Endothelial cell of umbilical vein (primary cell): ENCODE measurements around the gene TOR1A.

ENCODE experiments used
- CTCF ChIP-seq, 2 donors: IDR thresholded peaks; 1 replicate in 1 of 2; 2 replicates in 1 of 2; pipeline ENCODE4 v1.5.1; 2011; ENCODE audit warnings: low read length in 2 of 2, mild to moderate bottlenecking in 2 of 2, moderate library complexity in 2 of 2, control low read depth in 1 of 2, inconsistent platforms in 1 of 2, low read depth in 1 of 2; ENCODE audit not compliant: insufficient read depth in 1 of 2; ENCODE audit errors: extremely low read depth in 1 of 2
- EZH2 ChIP-seq: IDR thresholded peaks from 2 replicates; pipeline ENCODE4 v1.6.1; 2012; ENCODE audit warnings: borderline replicate concordance, low read depth, mild to moderate bottlenecking, moderate library complexity, low read length, inconsistent platforms; ENCODE audit not compliant: severe bottlenecking
- FOS ChIP-seq: IDR thresholded peaks from 2 replicates; pipeline ENCODE4 v1.6.1; 2011; ENCODE audit warnings: mild to moderate bottlenecking, low read length, moderate library complexity, borderline replicate concordance; ENCODE audit not compliant: insufficient read depth
- JUN ChIP-seq: IDR thresholded peaks from 2 replicates; pipeline ENCODE4 v1.6.1; 2011; ENCODE audit warnings: borderline replicate concordance, low read depth; ENCODE audit not compliant: insufficient read length, insufficient read depth
- POLR2A ChIP-seq: IDR thresholded peaks from 2 replicates; pipeline ENCODE4 v1.6.1; 2012; ENCODE audit warnings: low read depth, mild to moderate bottlenecking, control low read depth, low read length
- POLR2AphosphoS5 ChIP-seq: IDR thresholded peaks from 2 replicates; pipeline ENCODE4 v1.6.1; 2012; ENCODE audit warnings: low read depth, mild to moderate bottlenecking, control low read depth, low read length, moderate library complexity; ENCODE audit not compliant: insufficient read depth
- TF ChIP-seq, protein P1 (sequence below): IDR thresholded peaks from 2 replicates; pipeline ENCODE4 v1.6.1; 2011; ENCODE audit not compliant: insufficient read depth, insufficient read length

DNA sequence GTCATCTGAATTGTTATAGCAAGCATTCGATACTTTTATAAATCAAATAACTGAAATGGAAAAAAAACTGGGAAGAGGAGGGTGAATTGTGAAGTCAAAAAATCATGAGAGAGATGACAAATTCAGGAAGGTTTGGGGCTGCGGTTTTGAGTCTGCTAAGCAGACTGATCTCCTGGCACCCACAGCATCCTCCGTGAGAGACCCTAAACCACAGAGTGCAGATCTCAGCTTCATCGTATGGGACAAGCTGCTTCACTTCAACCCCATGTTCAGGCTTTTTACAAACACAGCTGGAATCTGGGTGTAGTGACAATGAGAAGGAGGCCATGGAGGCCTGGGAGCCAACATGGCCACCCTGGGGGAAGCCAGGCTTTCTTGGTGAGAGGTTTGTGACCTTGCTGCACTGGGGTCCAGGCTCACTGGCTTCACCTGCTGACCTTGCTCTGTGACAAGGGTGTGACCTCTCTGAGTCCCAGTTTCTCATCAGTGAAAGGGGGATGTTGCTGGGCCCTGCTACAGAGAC lies 30.7 kb upstream of the TOR1A start:
- TF ChIP-seq CTCF (IDR thresholded peaks at IDR 0.05; ENCODE audit: extremely low read depth in 1 of 2, insufficient read depth in 1 of 2, low read depth in 1 of 2, low read length in 2 of 2) (no peak), EZH2 (no peak), POLR2AphosphoS5 (no peak), POLR2A (no peak), JUN (no peak), FOS (no peak)
- TF ChIP-seq, protein P1, sequence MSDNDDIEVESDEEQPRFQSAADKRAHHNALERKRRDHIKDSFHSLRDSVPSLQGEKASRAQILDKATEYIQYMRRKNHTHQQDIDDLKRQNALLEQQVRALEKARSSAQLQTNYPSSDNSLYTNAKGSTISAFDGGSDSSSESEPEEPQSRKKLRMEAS = no peak
